Gastroesophageal sphincter (tissue), 4 donors: ENCODE measurements around the gene TACR2. TPM values are rescaled to one million over a fixed set of nuclear protein-coding genes. Genes with fewer than 3 reads are reported as not detected.

ENCODE experiments used
- ATAC-seq: fragments of 150-250 bp; one replicate; pipeline ENCODE4 v1.9.1; 2016; ENCODE audit warnings: mild to moderate bottlenecking, moderate library complexity
- H3K27ac ChIP-seq, 4 donors: fragments of 200-600 bp; sonication (generic) in 3 of 4; 1 replicate in 3 of 4; 2 replicates in 1 of 4; pipeline ENCODE4 v1.5.1; 2016 to 2019
- H3K27me3 ChIP-seq: fragments of 200-600 bp; sonication (generic); one replicate; pipeline ENCODE4 v1.5.1; 2019
- H3K36me3 ChIP-seq, 2 donors: fragments of 200-600 bp; sonication (generic); one replicate each; pipeline ENCODE4 v1.5.1; 2019; ENCODE audit warnings: control low read depth in 1 of 2
- H3K4me1 ChIP-seq, 3 donors: fragments of 200-600 bp; sonication (generic); 1 replicate in 2 of 3; 2 replicates in 1 of 3; pipeline ENCODE4 v1.5.1; 2016 to 2019; ENCODE audit warnings: control low read depth in 2 of 3
- H3K4me3 ChIP-seq, 2 donors: fragments of 200-600 bp; sonication (generic); one replicate each; pipeline ENCODE4 v1.5.1; 2019; ENCODE audit warnings: mild to moderate bottlenecking in 1 of 2, moderate library complexity in 1 of 2
- H3K9me3 ChIP-seq, 3 donors: fragments of 200-600 bp; sonication (generic); one replicate each; pipeline ENCODE4 v1.5.1; 2017 to 2019; ENCODE audit warnings: control low read depth in 2 of 3
- CTCF ChIP-seq, 4 experiments: fragments of 200-600 bp in 2 of 4; fragments of 450-650 bp in 2 of 4; sonication (generic) in 1 of 4; IDR thresholded peaks; one replicate each; pipeline ENCODE4 v1.5.1; 2017 to 2019; ENCODE audit warnings: antibody characterized with exemption in 4 of 4, mild to moderate bottlenecking in 2 of 4, moderate library complexity in 2 of 4
- EP300 ChIP-seq: sonication (generic); formaldehyde crosslinking; IDR thresholded peaks from one replicate; pipeline ENCODE4 v1.6.1; 2017; ENCODE audit warnings: antibody characterized with exemption, mild to moderate bottlenecking
- POLR2A ChIP-seq, 2 donors: fragments of 450-650 bp; IDR thresholded peaks; one replicate each; pipeline ENCODE4 v1.6.1; 2017; ENCODE audit warnings: antibody characterized with exemption in 2 of 2, mild to moderate bottlenecking in 2 of 2, moderate library complexity in 1 of 2
- POLR2AphosphoS5 ChIP-seq: sonication (generic); formaldehyde crosslinking; IDR thresholded peaks from one replicate; pipeline ENCODE4 v1.6.1; 2017; ENCODE audit warnings: antibody characterized with exemption
- WGBS, 2 donors: methylation state at CpG; one replicate each; pipeline ENCODE4 v1.1.5; 2018; ENCODE audit warnings: low coverage in 1 of 2; 5-methylcytosine and 5-hydroxymethylcytosine counted together
- total RNA-seq, 4 donors: library from RNA; depleted of rRNA; stranded (reverse); fragments of >200 nt; gene quantifications; one replicate each; pipeline ENCODE4 v1.1.0, GENCODE V29; 2016

The TACR2 gene
- total RNA-seq, 4 donors from 2014 or later: 37.1 to 176 (median 122) TPM

GRCh38 chr10:69402386-69402785 is 14.3 kb downstream of the TACR2 start:
- no peaks in the 10 kb centered on the region for H3K27me3 ChIP-seq
- peaks cover 0 to 98% of the 10 kb centered on the region in 2 donors for H3K36me3 ChIP-seq
- H3K9me3 ChIP-seq: no peaks in the 10 kb centered on the region
- no peak overlapping the region for H3K4me3 ChIP-seq
- no peak for ATAC-seq
- H3K27ac ChIP-seq: peak overlapping the region in 3 of 4 donors; percentile 29 to 96 (median 48)
- TF ChIP-seq POLR2A (IDR thresholded peaks at IDR 0.05) (no peak), EP300 (no peak), CTCF (IDR thresholded peaks at IDR 0.05) (no peak), POLR2AphosphoS5 (no peak)
- 44 to 46% methylated on average over 6 of the region's 6 CpGs for WGBS, 2 donors
- peaks cover 0 to 61% (median 24%) of the 10 kb centered on the region in 3 donors for H3K4me1 ChIP-seq

GRCh38 chr10:69401416-69401815 is 15.3 kb downstream of the TACR2 start:
- no peak for ATAC-seq
- no peaks in the 10 kb centered on the region for H3K27me3 ChIP-seq
- peak overlapping the region in 2 of 4 donors; percentile 19 to 96 for H3K27ac ChIP-seq
- peaks cover 0 to 51% (median 14%) of the 10 kb centered on the region in 3 donors for H3K4me1 ChIP-seq
- no peak for TF ChIP-seq CTCF (IDR thresholded peaks at IDR 0.05)
- no peak for TF ChIP-seq POLR2AphosphoS5
- TF ChIP-seq POLR2A (IDR thresholded peaks at IDR 0.05): no peak
- TF ChIP-seq EP300: no peak
- no peaks in the 10 kb centered on the region for H3K9me3 ChIP-seq
- no peak overlapping the region for H3K4me3 ChIP-seq
- H3K36me3 ChIP-seq: peaks cover 0 to 99% of the 10 kb centered on the region in 2 donors
- WGBS, 2 donors: no CpG with 5 or more reads among the region's 11 CpGs

GRCh38 chr10:69400936-69401335 is 15.8 kb downstream of the TACR2 start:
- Histone ChIP-seq H3K36me3 (peaks cover 0 to 99% of the 10 kb centered on the region in 2 donors), H3K4me3 (no peak overlapping the region), H3K27me3 (no peaks in the 10 kb centered on the region), H3K9me3 (no peaks in the 10 kb centered on the region), H3K27ac (peak overlapping the region in 1 of 4 donors; percentile 96), H3K4me1 (peaks cover 0 to 46% (median 10%) of the 10 kb centered on the region in 3 donors)
- ATAC-seq: no peak
- 90 to 93% methylated on average over 3 to 18 of the region's 23 CpGs for WGBS, 2 donors
- TF ChIP-seq CTCF (IDR thresholded peaks at IDR 0.05) (no peak), POLR2AphosphoS5 (no peak), POLR2A (IDR thresholded peaks at IDR 0.05) (no peak), EP300 (no peak)

GRCh38 chr10:69398466-69398865 is 18.3 kb downstream of the TACR2 start:
- WGBS, 2 donors: 45 to 50% methylated on average over 3 to 5 of the region's 16 CpGs
- Histone ChIP-seq H3K9me3 (no peaks in the 10 kb centered on the region), H3K27ac (peak overlapping the region in 3 of 4 donors; percentile 18 to 35 (median 25)), H3K27me3 (no peaks in the 10 kb centered on the region), H3K4me1 (peaks cover 0 to 27% (median 4%) of the 10 kb centered on the region in 3 donors), H3K4me3 (no peak overlapping the region), H3K36me3 (peaks cover 0 to 100% of the 10 kb centered on the region in 2 donors)
- TF ChIP-seq EP300 (no peak), POLR2AphosphoS5 (no peak), POLR2A (IDR thresholded peaks at IDR 0.05) (no peak), CTCF (IDR thresholded peaks at IDR 0.05) (no peak)
- ATAC-seq: no peak

- Histone ChIP-seq H3K27me3 (no peaks in the 10 kb centered on the region), H3K4me1 (peaks cover 0 to 22% (median 4%) of the 10 kb centered on the region in 3 donors), H3K4me3 (no peak overlapping the region), H3K36me3 (peaks cover 0 to 100% of the 10 kb centered on the region in 2 donors), H3K27ac (peak overlapping the region in 1 of 4 donors; percentile 18), H3K9me3 (no peaks in the 10 kb centered on the region)
- ATAC-seq: no peak
- 36 to 55% methylated on average over 1 of the region's 1 CpG for WGBS, 2 donors
- TF ChIP-seq POLR2AphosphoS5 (peak; percentile 44), POLR2A (IDR thresholded peaks at IDR 0.05) (no peak)
Observed at GRCh38 chr10:69397972-69398371, 18.7 kb downstream of the TACR2 start.
